ENCODE results near the gene STAB1.

STAB1 gene

GRCh38 chr3:52558436-52558835 lies 63.3 kb downstream of the STAB1 start:
- Histone ChIP-seq H3K4me3 (ENCODE audit: low read depth, low read length) (no peak overlapping the region), H3K27ac (no peak overlapping the region), H3K4me1 (peaks cover 2% of the 10 kb centered on the region), H3K9ac (no peak overlapping the region), H3K36me3 (ENCODE audit: control insufficient read depth, insufficient read depth, low read length) (no peaks in the 10 kb centered on the region), H3K79me2 (no peaks in the 10 kb centered on the region), H3K4me2 (ENCODE audit: low read length) (no peak overlapping the region), H2AFZ (no peak overlapping the region), H3K9me3 (ENCODE audit: control insufficient read depth, low read length) (no peaks in the 10 kb centered on the region), H3K27me3 (ENCODE audit: control insufficient read depth, insufficient read depth, low read length) (no peaks in the 10 kb centered on the region)
- no peak for TF ChIP-seq CTCF (IDR thresholded peaks at IDR 0.05)

- no peak for TF ChIP-seq CTCF (IDR thresholded peaks at IDR 0.05)
- no peak overlapping the region for H3K27ac ChIP-seq
Observed at GRCh38 chr3:52561028-52561747, 66.0 kb downstream of the STAB1 start.

GRCh38 chr3:52563984-52564383 lies 68.8 kb downstream of the STAB1 start:
- H3K27ac ChIP-seq = no peak overlapping the region
- no peaks in the 10 kb centered on the region for H3K4me1 ChIP-seq
- no peaks in the 10 kb centered on the region for H3K36me3 ChIP-seq (ENCODE audit: control insufficient read depth, insufficient read depth, low read length)
- TF ChIP-seq CTCF (IDR thresholded peaks at IDR 0.05) = no peak
- no peaks in the 10 kb centered on the region for H3K27me3 ChIP-seq (ENCODE audit: control insufficient read depth, insufficient read depth, low read length)
- no peak overlapping the region for H3K4me2 ChIP-seq (ENCODE audit: low read length)
- no peaks in the 10 kb centered on the region for H3K79me2 ChIP-seq
- no peak overlapping the region for H2AFZ ChIP-seq
- no peak overlapping the region for H3K9ac ChIP-seq
- H3K4me3 ChIP-seq (ENCODE audit: low read depth, low read length) = no peak overlapping the region
- no peaks in the 10 kb centered on the region for H3K9me3 ChIP-seq (ENCODE audit: control insufficient read depth, low read length)

More at GRCh38 chr3:52561028-52561747, 66.0 kb downstream of the STAB1 start:
- H3K4me3 ChIP-seq (ENCODE audit: low read depth, low read length) = no peak overlapping the region
- H3K36me3 ChIP-seq (ENCODE audit: control insufficient read depth, insufficient read depth, low read length) = no peaks in the 10 kb centered on the region
- H3K4me1 ChIP-seq = no peaks in the 10 kb centered on the region
- H3K4me2 ChIP-seq (ENCODE audit: low read length) = no peak overlapping the region
- no peak overlapping the region for H2AFZ ChIP-seq
- no peaks in the 10 kb centered on the region for H3K9me3 ChIP-seq (ENCODE audit: control insufficient read depth, low read length)
- H3K79me2 ChIP-seq = no peaks in the 10 kb centered on the region
- no peaks in the 10 kb centered on the region for H3K27me3 ChIP-seq (ENCODE audit: control insufficient read depth, insufficient read depth, low read length)
- H3K9ac ChIP-seq = no peak overlapping the region

GRCh38 chr3:52568069-52568468 lies 72.9 kb downstream of the STAB1 start:
- no peak overlapping the region for H3K27ac ChIP-seq
- no peaks in the 10 kb centered on the region for H3K27me3 ChIP-seq (ENCODE audit: control insufficient read depth, insufficient read depth, low read length)
- H3K9ac ChIP-seq = no peak overlapping the region
- no peak overlapping the region for H3K4me2 ChIP-seq (ENCODE audit: low read length)
- H2AFZ ChIP-seq = no peak overlapping the region
- no peaks in the 10 kb centered on the region for H3K9me3 ChIP-seq (ENCODE audit: control insufficient read depth, low read length)
- no peaks in the 10 kb centered on the region for H3K79me2 ChIP-seq
- no peaks in the 10 kb centered on the region for H3K4me1 ChIP-seq
- no peak overlapping the region for H3K4me3 ChIP-seq (ENCODE audit: low read depth, low read length)
- TF ChIP-seq CTCF (IDR thresholded peaks at IDR 0.05) = no peak
- no peaks in the 10 kb centered on the region for H3K36me3 ChIP-seq (ENCODE audit: control insufficient read depth, insufficient read depth, low read length)

- Histone ChIP-seq H3K27me3 (ENCODE audit: control insufficient read depth, insufficient read depth, low read length) (no peaks in the 10 kb centered on the region), H2AFZ (no peak overlapping the region), H3K4me3 (ENCODE audit: low read depth, low read length) (no peak overlapping the region), H3K9me3 (ENCODE audit: control insufficient read depth, low read length) (no peaks in the 10 kb centered on the region), H3K4me2 (ENCODE audit: low read length) (no peak overlapping the region), H3K27ac (no peak overlapping the region), H3K4me1 (no peaks in the 10 kb centered on the region), H3K36me3 (ENCODE audit: control insufficient read depth, insufficient read depth, low read length) (no peaks in the 10 kb centered on the region), H3K79me2 (no peaks in the 10 kb centered on the region), H3K9ac (no peak overlapping the region)
- TF ChIP-seq CTCF (IDR thresholded peaks at IDR 0.05) = no peak
Observed at GRCh38 chr3:52570076-52570475, 74.9 kb downstream of the STAB1 start.

All from parathyroid adenoma (tissue), 2 donors.